Measurements from ENCODE around the gene ARID3A. TPM values are rescaled to one million over a fixed set of nuclear protein-coding genes. Genes with fewer than 3 reads are reported as not detected.

Gene ARID3A
- total and polyA plus RNA-seq, 2 of the 13 experiments (the other 11 are each of a cell fraction or from before 2014, with no cell fraction given): 71.3 to 77.9 TPM

- TF ChIP-seq ZBTB49 (CRISPR knock-in tag; IDR thresholded peaks at IDR 0.05; ENCODE audit: borderline replicate concordance) (no peak), KMT2B (CRISPR knock-in tag; IDR thresholded peaks at IDR 0.05) (no peak), ZNF652 (CRISPR knock-in tag; IDR thresholded peaks at IDR 0.05; ENCODE audit: borderline replicate concordance, low read depth) (no peak), CCAR2 (optimal IDR thresholded peaks at IDR 0.05; ENCODE audit: low read depth, low read length) (no peak), ZNF382 (CRISPR knock-in tag; IDR thresholded peaks at IDR 0.05; ENCODE audit: borderline replicate concordance) (no peak), NR2F6 (IDR thresholded peaks at IDR 0.05) (no peak), NR2F6 (CRISPR knock-in tag; IDR thresholded peaks at IDR 0.05) (no peak), ZNF431 (CRISPR knock-in tag; IDR thresholded peaks at IDR 0.05; ENCODE audit: borderline replicate concordance, low read depth) (no peak), ZNF281 (CRISPR knock-in tag; IDR thresholded peaks at IDR 0.05; ENCODE audit: borderline replicate concordance) (no peak), ZNF441 (CRISPR knock-in tag; IDR thresholded peaks at IDR 0.05; ENCODE audit: borderline replicate concordance) (no peak), ONECUT2 (CRISPR knock-in tag; IDR thresholded peaks at IDR 0.05) (no peak), E2F1 (CRISPR knock-in tag; IDR thresholded peaks at IDR 0.05) (no peak), ZNF234 (CRISPR knock-in tag; conservative IDR thresholded peaks at IDR 0.05) (no peak), ZNF513 (CRISPR knock-in tag; conservative IDR thresholded peaks at IDR 0.05) (no peak), FOXA1 (IDR thresholded peaks at IDR 0.05) (no peak), FOXA1 (CRISPR knock-in tag; IDR thresholded peaks at IDR 0.05) (no peak), ZSCAN31 (CRISPR knock-in tag; IDR thresholded peaks at IDR 0.05; ENCODE audit: low read depth) (no peak), ZNF530 (CRISPR knock-in tag; IDR thresholded peaks at IDR 0.05; ENCODE audit: low read depth) (no peak), FOSL1 (CRISPR knock-in tag; IDR thresholded peaks at IDR 0.05; ENCODE audit: borderline replicate concordance) (no peak), ATF5 (CRISPR knock-in tag; IDR thresholded peaks at IDR 0.05; ENCODE audit: low read depth) (no peak), ZBTB20 (CRISPR knock-in tag; IDR thresholded peaks at IDR 0.05; ENCODE audit: borderline replicate concordance, low read depth) (no peak), E2F2 (CRISPR knock-in tag; IDR thresholded peaks at IDR 0.05; ENCODE audit: borderline replicate concordance) (no peak)
These were observed 74.3 kb downstream of the ARID3A start, which contains the start of gene GRIN3B (continued) for GRCh38 chr19:1000095-1000494.

All from HepG2 (cell line).